PC-9 (cell line): ENCODE results near the gene DGKG.

Experiments used
- EZH2 ChIP-seq: fragments of 200-600 bp; sonication (generic); IDR thresholded peaks from 2 replicates; pipeline ENCODE4 v1.8.0; 2017; ENCODE audit warnings: antibody characterized with exemption, low read depth
- TF ChIP-seq, protein P1 (sequence below): fragments of 200-600 bp; sonication (generic); conservative IDR thresholded peaks from 2 replicates; pipeline ENCODE4 v1.6.1; 2017; ENCODE audit warnings: mixed run types, antibody characterized with exemption, mild to moderate bottlenecking, moderate library complexity

DNA sequence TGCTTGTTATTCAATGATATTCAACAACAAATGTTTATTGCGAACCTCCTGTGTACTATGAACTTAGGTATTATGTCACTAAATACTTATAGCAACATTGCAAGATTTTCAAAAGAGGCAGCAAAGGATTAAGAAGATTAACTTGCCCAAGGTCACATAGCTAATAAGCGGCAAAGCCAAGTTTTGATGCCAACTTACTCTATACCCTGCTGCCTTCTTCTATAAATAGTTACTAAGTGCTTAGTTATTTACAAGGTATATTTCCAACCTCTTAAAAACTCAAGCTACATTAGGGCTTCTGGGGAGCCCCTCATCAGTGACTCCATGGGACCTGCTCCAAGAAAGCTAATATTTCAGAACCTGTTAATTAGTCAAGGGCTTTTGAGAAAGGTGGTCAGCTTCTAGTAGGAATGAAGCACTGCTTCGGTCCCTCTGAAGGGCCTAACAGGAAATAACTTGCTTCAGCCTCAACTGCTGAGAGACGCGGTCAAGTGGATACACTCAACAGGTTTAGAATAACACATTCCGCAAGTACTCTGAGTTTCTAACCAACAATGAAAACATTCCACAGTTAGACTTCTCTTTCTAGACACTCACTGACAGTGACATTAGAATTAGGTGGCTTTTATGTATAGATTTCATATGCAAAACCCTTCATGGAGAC is 125.5 kb downstream of the DGKG start:
- TF ChIP-seq, protein P1, sequence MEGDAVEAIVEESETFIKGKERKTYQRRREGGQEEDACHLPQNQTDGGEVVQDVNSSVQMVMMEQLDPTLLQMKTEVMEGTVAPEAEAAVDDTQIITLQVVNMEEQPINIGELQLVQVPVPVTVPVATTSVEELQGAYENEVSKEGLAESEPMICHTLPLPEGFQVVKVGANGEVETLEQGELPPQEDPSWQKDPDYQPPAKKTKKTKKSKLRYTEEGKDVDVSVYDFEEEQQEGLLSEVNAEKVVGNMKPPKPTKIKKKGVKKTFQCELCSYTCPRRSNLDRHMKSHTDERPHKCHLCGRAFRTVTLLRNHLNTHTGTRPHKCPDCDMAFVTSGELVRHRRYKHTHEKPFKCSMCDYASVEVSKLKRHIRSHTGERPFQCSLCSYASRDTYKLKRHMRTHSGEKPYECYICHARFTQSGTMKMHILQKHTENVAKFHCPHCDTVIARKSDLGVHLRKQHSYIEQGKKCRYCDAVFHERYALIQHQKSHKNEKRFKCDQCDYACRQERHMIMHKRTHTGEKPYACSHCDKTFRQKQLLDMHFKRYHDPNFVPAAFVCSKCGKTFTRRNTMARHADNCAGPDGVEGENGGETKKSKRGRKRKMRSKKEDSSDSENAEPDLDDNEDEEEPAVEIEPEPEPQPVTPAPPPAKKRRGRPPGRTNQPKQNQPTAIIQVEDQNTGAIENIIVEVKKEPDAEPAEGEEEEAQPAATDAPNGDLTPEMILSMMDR = no peak
- TF ChIP-seq EZH2 = no peak
